Motor neuron (in vitro differentiated cells): Measurements from ENCODE around the gene RYK. TPM values are rescaled to one million over a fixed set of nuclear protein-coding genes. Genes with fewer than 3 reads are reported as not detected.

ENCODE experiments used
- ATAC-seq, 8 experiments: fragments of 200-7000 bp; cut with Tn5 transposase; replicated peaks in 6 of 8; 2 replicates each; pipeline ENCODE4 v1.8.0; 2021; ENCODE audit warnings: mild to moderate bottlenecking in 8 of 8, moderate library complexity in 8 of 8
- H3K27ac ChIP-seq, 2 donors: fragments of 250-450 bp; sonication (Bioruptor Pico); 2 replicates each; pipeline ENCODE4 v1.9.0; 2021; ENCODE audit warnings: antibody characterized with exemption in 2 of 2, mild to moderate bottlenecking in 2 of 2, moderate library complexity in 1 of 2
- H3K4me1 ChIP-seq, 2 donors: fragments of 250-450 bp; sonication (Bioruptor Pico); replicated peaks in 1 of 2; 2 replicates each; pipeline ENCODE4 v1.6.1; 2021; ENCODE audit warnings: antibody characterized with exemption in 2 of 2, mild to moderate bottlenecking in 2 of 2, moderate library complexity in 1 of 2
- H3K4me3 ChIP-seq, 5 donors: fragments of 250-450 bp; sonication (Bioruptor Pico); 2 replicates each; pipeline ENCODE4 v1.9.0; 2021; ENCODE audit warnings: antibody characterized with exemption in 5 of 5, mild to moderate bottlenecking in 5 of 5, moderate library complexity in 4 of 5
- WGBS, 10 experiments: fragments of 450-650 bp; shearing (Covaris generic); methylation state at CpG; one replicate each; pipeline ENCODE4 v1.0.0; 2022; 5-methylcytosine and 5-hydroxymethylcytosine counted together
- in situ Hi-C, 9 experiments: fragments of 400-800 bp; cut with MboI; loops; one replicate each; pipeline ENCODE4 v1.15.0; 2021; ENCODE audit warnings: low sequenced_read_pairs in 9 of 9, low pct_unique_long_range_greater_than_20kb in 2 of 9; ENCODE audit not compliant: unreplicated experiment in 9 of 9
- total RNA-seq, 8 experiments: library from RNA; unstranded; fragments of 300-600 nt; gene quantifications; 2 replicates each; pipeline versions ENCODE4 v1.2.3 to v1.2.4, GENCODE V29; 2022

RYK gene
- total RNA-seq, 8 experiments from 2014 or later = 30.8 to 91.7 (median 50.1) TPM

GRCh38 chr3:134199240-134199639 is 51.4 kb downstream of the RYK start:
- in situ Hi-C loops = loop anchor here in 1 of 9 experiments (25.0 kb wide), 1 partner anchor 262 kb away; no protein-coding TSS in a partner anchor
- H3K4me3 ChIP-seq = no peak overlapping the region
- ATAC-seq = no peak
- WGBS, 10 experiments = 74 to 100% (median 83%) methylated on average over 1 to 3 of the region's 3 CpGs; no CpG with 5 or more reads in 2 of the 10 experiments
- H3K4me1 ChIP-seq = no peaks in the 10 kb centered on the region
- H3K27ac ChIP-seq = no peak overlapping the region

- no peaks in the 10 kb centered on the region for H3K4me1 ChIP-seq
- 84 to 100% (median 100%) methylated on average over 1 to 2 of the region's 2 CpGs; no CpG with 5 or more reads in 2 of the 10 experiments for WGBS, 10 experiments
- in situ Hi-C loops = loop anchor here in 1 of 9 experiments (25.0 kb wide), 1 partner anchor 261 kb away; no protein-coding TSS in a partner anchor
- H3K27ac ChIP-seq = no peak overlapping the region
- no peak for ATAC-seq
- no peak overlapping the region for H3K4me3 ChIP-seq
These were observed 52.2 kb downstream of the RYK start for GRCh38 chr3:134198414-134198813.

- H3K4me3 ChIP-seq = no peak overlapping the region
- in situ Hi-C loops = loop anchor here in 1 of 9 experiments (25.0 kb wide), 1 partner anchor 260 kb away; no protein-coding TSS in a partner anchor
- H3K4me1 ChIP-seq = no peaks in the 10 kb centered on the region
- ATAC-seq = peak in 7 of 8 experiments; percentile 53 to 96 (median 83)
- no peak overlapping the region for H3K27ac ChIP-seq
- WGBS, 10 experiments = 0 to 80% (median 8%) methylated on average over 1 to 2 of the region's 2 CpGs; no CpG with 5 or more reads in 3 of the 10 experiments
These were observed 52.9 kb downstream of the RYK start for GRCh38 chr3:134197681-134198261.

- Histone ChIP-seq H3K4me3 (no peak overlapping the region), H3K27ac (no peak overlapping the region), H3K4me1 (no peaks in the 10 kb centered on the region)
- in situ Hi-C loops = loop anchor here in 1 of 9 experiments (25.0 kb wide), 1 partner anchor 257 kb away; no protein-coding TSS in a partner anchor
- no peak for ATAC-seq
- 68 to 100% (median 98%) methylated on average over 1 to 2 of the region's 2 CpGs for WGBS, 10 experiments
These were observed 56.4 kb downstream of the RYK start for GRCh38 chr3:134194247-134194646.

GRCh38 chr3:134190250-134190649 is 60.4 kb downstream of the RYK start:
- in situ Hi-C loops = loop anchor here in 1 of 9 experiments (25.0 kb wide), 1 partner anchor 253 kb away; no protein-coding TSS in a partner anchor
- Histone ChIP-seq H3K27ac (no peak overlapping the region), H3K4me1 (no peaks in the 10 kb centered on the region), H3K4me3 (no peak overlapping the region)
- ATAC-seq = peak in 2 of 8 experiments; percentile 48 to 89
- WGBS, 10 experiments = 33 to 100% (median 97%) methylated on average over 3 of the region's 3 CpGs

- Histone ChIP-seq H3K27ac (no peak overlapping the region), H3K4me3 (no peak overlapping the region), H3K4me1 (no peaks in the 10 kb centered on the region)
- in situ Hi-C loops = loop anchor here in 1 of 9 experiments (25.0 kb wide), 1 partner anchor 253 kb away; no protein-coding TSS in a partner anchor
- peak in 3 of 8 experiments; percentile 49 to 59 (median 54) for ATAC-seq
These were observed 60.8 kb downstream of the RYK start for GRCh38 chr3:134189849-134190248.

- Histone ChIP-seq H3K4me3 (no peak overlapping the region), H3K4me1 (no peaks in the 10 kb centered on the region), H3K27ac (no peak overlapping the region)
- in situ Hi-C loops = loop anchor here in 1 of 9 experiments (25.0 kb wide), 1 partner anchor 249 kb away; no protein-coding TSS in a partner anchor
- no peak for ATAC-seq
- WGBS, 10 experiments = 85 to 100% (median 100%) methylated on average over 2 to 3 of the region's 3 CpGs; no CpG with 5 or more reads in 1 of the 10 experiments
These were observed 64.3 kb downstream of the RYK start for GRCh38 chr3:134186391-134186790.

- WGBS, 10 experiments = 100% methylated on average over 1 of the region's 1 CpG; no CpG with 5 or more reads in 7 of the 10 experiments
- Histone ChIP-seq H3K4me1 (no peaks in the 10 kb centered on the region), H3K27ac (no peak overlapping the region), H3K4me3 (no peak overlapping the region)
- in situ Hi-C loops = loop anchor here in 1 of 9 experiments (25.0 kb wide), 1 partner anchor 243 kb away; no protein-coding TSS in a partner anchor
- ATAC-seq = peak in 1 of 8 experiments; percentile 23
These were observed 69.9 kb downstream of the RYK start for GRCh38 chr3:134180761-134181160.

GRCh38 chr3:134179508-134179907 is 71.2 kb downstream of the RYK start:
- ATAC-seq = no peak
- Histone ChIP-seq H3K4me3 (no peak overlapping the region), H3K4me1 (no peaks in the 10 kb centered on the region), H3K27ac (no peak overlapping the region)
- in situ Hi-C loops = loop anchor here in 1 of 9 experiments (25.0 kb wide), 1 partner anchor 242 kb away; no protein-coding TSS in a partner anchor
- 80 to 100% (median 92%) methylated on average over 1 to 2 of the region's 2 CpGs; no CpG with 5 or more reads in 4 of the 10 experiments for WGBS, 10 experiments

GRCh38 chr3:134163096-134163495 is 87.6 kb downstream of the RYK start:
- WGBS, 10 experiments = 80 to 95% (median 93%) methylated on average over 1 to 6 of the region's 6 CpGs
- Histone ChIP-seq H3K4me3 (no peak overlapping the region), H3K27ac (no peak overlapping the region), H3K4me1 (no peaks in the 10 kb centered on the region)
- in situ Hi-C loops = no loop called here
- no peak for ATAC-seq

GRCh38 chr3:134161898-134162615 is 88.6 kb downstream of the RYK start:
- 62 to 100% (median 86%) methylated on average over 1 to 8 of the region's 9 CpGs; no CpG with 5 or more reads in 2 of the 10 experiments for WGBS, 10 experiments
- no peak for ATAC-seq
- H3K4me1 ChIP-seq = no peaks in the 10 kb centered on the region
- no peak overlapping the region for H3K4me3 ChIP-seq
- H3K27ac ChIP-seq = no peak overlapping the region
- in situ Hi-C loops = no loop called here

GRCh38 chr3:134155446-134155845 is 95.2 kb downstream of the RYK start:
- H3K27ac ChIP-seq = no peak overlapping the region
- in situ Hi-C loops = no loop called here
- 0 to 100% (median 88%) methylated on average over 1 to 2 of the region's 2 CpGs; no CpG with 5 or more reads in 2 of the 10 experiments for whole genome bisulfite sequencing, 10 experiments
- ATAC-seq = no peak
- H3K4me1 ChIP-seq = no peaks in the 10 kb centered on the region
- H3K4me3 ChIP-seq = no peak overlapping the region

- H3K4me1 ChIP-seq = no peaks in the 10 kb centered on the region
- WGBS, 10 experiments = 96 to 100% (median 100%) methylated on average over 1 to 12 of the region's 13 CpGs; no CpG with 5 or more reads in 3 of the 10 experiments
- in situ Hi-C loops = no loop called here
- no peak for ATAC-seq
- no peak overlapping the region for H3K27ac ChIP-seq
- H3K4me3 ChIP-seq = no peak overlapping the region
These were observed 96.9 kb downstream of the RYK start for GRCh38 chr3:134153761-134154160.
